ENCODE results near the gene ZNF793.

Gene ZNF793

GRCh38 chr19:37466277-37466797 lies 40.4 kb upstream of the ZNF793 start:
- POLR2A ChIA-PET = interaction anchor here (1.1 to 3.3 kb wide), 8 partner anchors 40 to 976 kb away, joined by 3 to 27 read pairs (median 14); partner anchors contain the start of genes ZNF461, ZNF527, ZNF540 and ZNF566
- CTCF ChIA-PET = interaction anchor here (0.5 to 1.1 kb wide), 4 partner anchors 11 to 938 kb away, joined by 3 read pairs; no protein-coding TSS in a partner anchor
- TF ChIP-seq MEIS1 (CRISPR knock-in tag; IDR thresholded peaks at IDR 0.05; ENCODE audit: borderline replicate concordance) (no peak), OSR2 (tag by site-specific recombination; IDR thresholded peaks at IDR 0.05) (no peak), ZNF416 (tag by site-specific recombination; IDR thresholded peaks at IDR 0.05) (peak; percentile 54; the same call in 1 of the 2 replicates), YY2 (tag by site-specific recombination; IDR thresholded peaks at IDR 0.05) (peak; percentile 30; the same call in 1 of the 2 replicates), ZNF791 (tag by site-specific recombination; IDR thresholded peaks at IDR 0.05) (0 out of 2 replicates have a peak, but pooled peaks have one; percentile 38), BCL6B (tag by site-specific recombination; IDR thresholded peaks at IDR 0.05) (no peak), ZNF518A (tag by site-specific recombination; conservative IDR thresholded peaks at IDR 0.05; ENCODE audit: low read depth) (no peak), ZSCAN16 (tag by site-specific recombination; IDR thresholded peaks at IDR 0.05) (no peak), ZNF645 (tag by site-specific recombination; IDR thresholded peaks at IDR 0.05) (0 out of 2 replicates have a peak, but pooled peaks have one; percentile 76), OVOL3 (tag by site-specific recombination; IDR thresholded peaks at IDR 0.05) (no peak), ZNF335 (tag by site-specific recombination; conservative IDR thresholded peaks at IDR 0.05) (no peak), ZNF366 (tag by site-specific recombination; conservative IDR thresholded peaks at IDR 0.05) (no peak; the same call in 1 of the 2 replicates), ZNF19 (tag by site-specific recombination; IDR thresholded peaks at IDR 0.05; ENCODE audit: low read depth) (peak; percentile 91; the same call in 1 of the 2 replicates), KLF7 (tag by site-specific recombination; IDR thresholded peaks at IDR 0.05; ENCODE audit: borderline replicate concordance) (no peak), ZNF202 (tag by site-specific recombination; IDR thresholded peaks at IDR 0.05; ENCODE audit: borderline replicate concordance) (peak; percentile 92; the same call in 1 of the 2 replicates), ZNF211 (tag by site-specific recombination; IDR thresholded peaks at IDR 0.05; ENCODE audit: low read depth) (no peak), ZNF133 (tag by site-specific recombination; IDR thresholded peaks at IDR 0.05) (peak; percentile 34; the same call in 1 of the 2 replicates), ZBTB1 (tag by site-specific recombination; IDR thresholded peaks at IDR 0.05) (no peak), ZNF837 (tag by site-specific recombination; IDR thresholded peaks at IDR 0.05) (no peak), SCRT2 (tag by site-specific recombination; IDR thresholded peaks at IDR 0.05) (no peak)
- TF ChIP-seq, protein P1, sequence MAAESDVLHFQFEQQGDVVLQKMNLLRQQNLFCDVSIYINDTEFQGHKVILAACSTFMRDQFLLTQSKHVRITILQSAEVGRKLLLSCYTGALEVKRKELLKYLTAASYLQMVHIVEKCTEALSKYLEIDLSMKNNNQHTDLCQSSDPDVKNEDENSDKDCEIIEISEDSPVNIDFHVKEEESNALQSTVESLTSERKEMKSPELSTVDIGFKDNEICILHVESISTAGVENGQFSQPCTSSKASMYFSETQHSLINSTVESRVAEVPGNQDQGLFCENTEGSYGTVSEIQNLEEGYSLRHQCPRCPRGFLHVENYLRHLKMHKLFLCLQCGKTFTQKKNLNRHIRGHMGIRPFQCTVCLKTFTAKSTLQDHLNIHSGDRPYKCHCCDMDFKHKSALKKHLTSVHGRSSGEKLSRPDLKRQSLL (tag by site-specific recombination; IDR thresholded peaks at IDR 0.05) = no peak
- TF ChIP-seq, protein P2, sequence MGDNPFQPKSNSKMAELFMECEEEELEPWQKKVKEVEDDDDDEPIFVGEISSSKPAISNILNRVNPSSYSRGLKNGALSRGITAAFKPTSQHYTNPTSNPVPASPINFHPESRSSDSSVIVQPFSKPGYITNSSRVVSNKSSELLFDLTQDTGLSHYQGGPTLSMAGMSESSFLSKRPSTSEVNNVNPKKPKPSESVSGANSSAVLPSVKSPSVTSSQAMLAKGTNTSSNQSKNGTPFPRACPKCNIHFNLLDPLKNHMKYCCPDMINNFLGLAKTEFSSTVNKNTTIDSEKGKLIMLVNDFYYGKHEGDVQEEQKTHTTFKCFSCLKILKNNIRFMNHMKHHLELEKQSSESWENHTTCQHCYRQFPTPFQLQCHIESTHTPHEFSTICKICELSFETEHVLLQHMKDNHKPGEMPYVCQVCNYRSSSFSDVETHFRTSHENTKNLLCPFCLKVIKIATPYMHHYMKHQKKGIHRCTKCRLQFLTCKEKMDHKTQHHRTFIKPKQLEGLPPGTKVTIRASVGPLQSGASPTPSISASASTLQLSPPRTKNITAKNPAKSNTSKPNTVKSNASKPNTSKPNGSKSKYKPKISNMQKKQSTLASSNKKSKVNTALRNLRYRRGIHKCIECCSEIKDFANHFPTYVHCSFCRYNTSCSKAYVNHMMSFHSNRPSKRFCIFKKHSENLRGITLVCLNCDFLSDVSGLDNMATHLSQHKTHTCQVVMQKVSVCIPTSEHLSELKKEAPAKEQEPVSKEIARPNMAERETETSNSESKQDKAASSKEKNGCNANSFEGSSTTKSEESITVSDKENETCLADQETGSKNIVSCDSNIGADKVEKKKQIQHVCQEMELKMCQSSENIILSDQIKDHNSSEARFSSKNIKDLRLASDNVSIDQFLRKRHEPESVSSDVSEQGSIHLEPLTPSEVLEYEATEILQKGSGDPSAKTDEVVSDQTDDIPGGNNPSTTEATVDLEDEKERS (tag by site-specific recombination; IDR thresholded peaks at IDR 0.05) = peak; percentile 68; the same call in 1 of the 2 replicates
- TF ChIP-seq, protein P3, sequence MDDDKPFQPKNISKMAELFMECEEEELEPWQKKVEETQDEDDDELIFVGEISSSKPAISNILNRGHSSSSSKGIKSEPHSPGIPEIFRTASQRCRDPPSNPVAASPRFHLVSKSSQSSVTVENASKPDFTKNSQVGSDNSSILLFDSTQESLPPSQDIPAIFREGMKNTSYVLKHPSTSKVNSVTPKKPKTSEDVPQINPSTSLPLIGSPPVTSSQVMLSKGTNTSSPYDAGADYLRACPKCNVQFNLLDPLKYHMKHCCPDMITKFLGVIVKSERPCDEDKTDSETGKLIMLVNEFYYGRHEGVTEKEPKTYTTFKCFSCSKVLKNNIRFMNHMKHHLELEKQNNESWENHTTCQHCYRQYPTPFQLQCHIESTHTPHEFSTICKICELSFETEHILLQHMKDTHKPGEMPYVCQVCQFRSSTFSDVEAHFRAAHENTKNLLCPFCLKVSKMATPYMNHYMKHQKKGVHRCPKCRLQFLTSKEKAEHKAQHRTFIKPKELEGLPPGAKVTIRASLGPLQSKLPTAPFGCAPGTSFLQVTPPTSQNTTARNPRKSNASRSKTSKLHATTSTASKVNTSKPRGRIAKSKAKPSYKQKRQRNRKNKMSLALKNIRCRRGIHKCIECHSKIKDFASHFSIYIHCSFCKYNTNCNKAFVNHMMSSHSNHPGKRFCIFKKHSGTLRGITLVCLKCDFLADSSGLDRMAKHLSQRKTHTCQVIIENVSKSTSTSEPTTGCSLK (tag by site-specific recombination; IDR thresholded peaks at IDR 0.05) = 0 out of 2 replicates have a peak, but pooled peaks have one; percentile 29

More at GRCh38 chr19:37466277-37466797, 40.4 kb upstream of the ZNF793 start:
- H3K36me3 ChIP-seq (ENCODE audit: control insufficient read depth in 2 of 2, insufficient read depth in 1 of 2, low read length in 2 of 2) = peaks cover 42 to 56% of the 10 kb centered on the region in 2 experiments
- H3K4me3 ChIP-seq (ENCODE audit: low read depth, low read length) = peak overlapping the region; percentile 63
- peaks cover 6% of the 10 kb centered on the region; the same call in 1 of the 2 replicates for H3K4me1 ChIP-seq (ENCODE audit: control insufficient read depth, insufficient read depth, low read length)
- peaks cover 19% of the 10 kb centered on the region for H3K9me3 ChIP-seq (ENCODE audit: control insufficient read depth, insufficient read depth, low read depth, low read length)
- peak overlapping the region; percentile 88 for H3K27ac ChIP-seq (ENCODE audit: extremely low read depth, low read depth, low read length)
